ENCODE data around the gene PRR23C.

GRCh38 chr3:139006051-139006716 lies 38.5 kb downstream of the PRR23C start, which contains the start of gene PRR23A:
- TF ChIP-seq ELF4 (IDR thresholded peaks at IDR 0.05) (no peak), HDGF (IDR thresholded peaks at IDR 0.05; ENCODE audit: borderline replicate concordance) (no peak), PKNOX1 (IDR thresholded peaks at IDR 0.05) (no peak), FOXK2 (IDR thresholded peaks at IDR 0.05) (no peak), ZNF384 (IDR thresholded peaks at IDR 0.05) (no peak), FOXA1 (IDR thresholded peaks at IDR 0.05) (no peak), BHLHE40 (IDR thresholded peaks at IDR 0.05; ENCODE audit: borderline replicate concordance) (no peak), SP1 (IDR thresholded peaks at IDR 0.05) (no peak), FOXM1 (IDR thresholded peaks at IDR 0.05; ENCODE audit: borderline replicate concordance) (no peak), SUZ12 (IDR thresholded peaks at IDR 0.05) (no peak), CTBP1 (IDR thresholded peaks at IDR 0.05; ENCODE audit: borderline replicate concordance) (no peak), NFRKB (IDR thresholded peaks at IDR 0.05) (no peak), ARNT (IDR thresholded peaks at IDR 0.05) (no peak)
